ENCODE results near the gene SEMA3G. TPM values are rescaled to one million over a fixed set of nuclear protein-coding genes. Genes with fewer than 3 reads are reported as not detected.

The SEMA3G gene
- total RNA-seq, 6 experiments from 2014 or later, result not detected

GRCh38 chr3:52468336-52468735 lies 23.4 kb upstream of the SEMA3G start:
- Mint-ChIP-seq H3K27me3 (ENCODE audit: insufficient read depth) (no peaks in the 10 kb centered on the region; the same call in none of the 2 replicates), H3K4me1 (ENCODE audit: low read depth) (peaks cover 27% of the 10 kb centered on the region), H3K27ac (peak overlapping the region; percentile 48), H3K4me3 (no peak overlapping the region; the same call in 1 of the 2 replicates), H3K9me3 (no peaks in the 10 kb centered on the region), H3K36me3 (ENCODE audit: low read depth) (peaks cover 27% of the 10 kb centered on the region)
- DNase-seq, result no peak
- TF ChIP-seq, protein P1, sequence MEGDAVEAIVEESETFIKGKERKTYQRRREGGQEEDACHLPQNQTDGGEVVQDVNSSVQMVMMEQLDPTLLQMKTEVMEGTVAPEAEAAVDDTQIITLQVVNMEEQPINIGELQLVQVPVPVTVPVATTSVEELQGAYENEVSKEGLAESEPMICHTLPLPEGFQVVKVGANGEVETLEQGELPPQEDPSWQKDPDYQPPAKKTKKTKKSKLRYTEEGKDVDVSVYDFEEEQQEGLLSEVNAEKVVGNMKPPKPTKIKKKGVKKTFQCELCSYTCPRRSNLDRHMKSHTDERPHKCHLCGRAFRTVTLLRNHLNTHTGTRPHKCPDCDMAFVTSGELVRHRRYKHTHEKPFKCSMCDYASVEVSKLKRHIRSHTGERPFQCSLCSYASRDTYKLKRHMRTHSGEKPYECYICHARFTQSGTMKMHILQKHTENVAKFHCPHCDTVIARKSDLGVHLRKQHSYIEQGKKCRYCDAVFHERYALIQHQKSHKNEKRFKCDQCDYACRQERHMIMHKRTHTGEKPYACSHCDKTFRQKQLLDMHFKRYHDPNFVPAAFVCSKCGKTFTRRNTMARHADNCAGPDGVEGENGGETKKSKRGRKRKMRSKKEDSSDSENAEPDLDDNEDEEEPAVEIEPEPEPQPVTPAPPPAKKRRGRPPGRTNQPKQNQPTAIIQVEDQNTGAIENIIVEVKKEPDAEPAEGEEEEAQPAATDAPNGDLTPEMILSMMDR (IDR thresholded peaks at IDR 0.05), result no peak

- no peak overlapping the region for H3K27ac Mint-ChIP-seq
- DNase-seq, result no peak
- no peaks in the 10 kb centered on the region; the same call in none of the 2 replicates for H3K27me3 Mint-ChIP-seq (ENCODE audit: insufficient read depth)
- H3K36me3 Mint-ChIP-seq (ENCODE audit: low read depth), result peaks cover 34% of the 10 kb centered on the region
- TF ChIP-seq, protein P1 (IDR thresholded peaks at IDR 0.05), result no peak
- no peak overlapping the region for H3K4me3 Mint-ChIP-seq
- peaks cover 26% of the 10 kb centered on the region for H3K4me1 Mint-ChIP-seq (ENCODE audit: low read depth)
- H3K9me3 Mint-ChIP-seq, result no peaks in the 10 kb centered on the region
Measured at GRCh38 chr3:52463416-52463815, 18.5 kb upstream of the SEMA3G start.

DNA sequence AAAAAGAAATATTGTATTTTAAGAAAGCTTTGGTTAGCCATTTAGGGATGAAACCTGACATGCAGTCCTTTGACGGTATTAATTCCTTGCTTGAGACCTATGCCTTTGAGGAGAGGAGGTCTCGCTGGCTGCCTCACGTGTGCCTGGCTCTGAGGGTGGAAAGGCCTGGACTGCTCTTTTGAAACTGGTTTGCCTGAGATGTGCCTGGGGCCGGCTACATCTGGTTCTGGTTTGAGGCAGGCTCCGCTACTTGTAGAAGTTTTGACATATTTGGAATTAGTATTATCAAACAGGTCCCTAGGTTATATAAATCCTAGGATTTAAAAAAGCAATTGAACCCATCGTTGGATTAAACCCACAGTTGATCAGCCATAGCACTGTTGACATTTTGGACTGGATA lies 17.0 kb upstream of the SEMA3G start:
- TF ChIP-seq, protein P1 (IDR thresholded peaks at IDR 0.05), result no peak
- Mint-ChIP-seq H3K4me1 (ENCODE audit: low read depth) (peaks cover 30% of the 10 kb centered on the region), H3K4me3 (no peak overlapping the region), H3K36me3 (ENCODE audit: low read depth) (peaks cover 41% of the 10 kb centered on the region), H3K9me3 (no peaks in the 10 kb centered on the region), H3K27ac (no peak overlapping the region), H3K27me3 (ENCODE audit: insufficient read depth) (no peaks in the 10 kb centered on the region; the same call in 1 of the 2 replicates)
- no peak for DNase-seq

GRCh38 chr3:52458770-52459545 lies 14.1 kb upstream of the SEMA3G start:
- Mint-ChIP-seq H3K27ac (no peak overlapping the region), H3K4me1 (ENCODE audit: low read depth) (peaks cover 32% of the 10 kb centered on the region), H3K36me3 (ENCODE audit: low read depth) (peaks cover 31% of the 10 kb centered on the region), H3K4me3 (no peak overlapping the region), H3K9me3 (no peaks in the 10 kb centered on the region), H3K27me3 (ENCODE audit: insufficient read depth) (peaks cover 7% of the 10 kb centered on the region)
- no peak for DNase-seq
- TF ChIP-seq, protein P1 (IDR thresholded peaks at IDR 0.05), result no peak

- DNase-seq, result no peak
- H3K36me3 Mint-ChIP-seq (ENCODE audit: low read depth), result peaks cover 28% of the 10 kb centered on the region
- H3K4me3 Mint-ChIP-seq, result no peak overlapping the region
- TF ChIP-seq, protein P1 (IDR thresholded peaks at IDR 0.05), result no peak
- H3K9me3 Mint-ChIP-seq, result no peaks in the 10 kb centered on the region
- H3K27me3 Mint-ChIP-seq (ENCODE audit: insufficient read depth), result peaks cover 7% of the 10 kb centered on the region
- no peak overlapping the region for H3K27ac Mint-ChIP-seq
- H3K4me1 Mint-ChIP-seq (ENCODE audit: low read depth), result peaks cover 32% of the 10 kb centered on the region
Measured at GRCh38 chr3:52458031-52458760, 13.3 kb upstream of the SEMA3G start.
